Measurements from ENCODE around the gene ITGB7. TPM values are rescaled to one million over a fixed set of nuclear protein-coding genes. Genes with fewer than 3 reads are reported as not detected.

ITGB7 gene, protein sequence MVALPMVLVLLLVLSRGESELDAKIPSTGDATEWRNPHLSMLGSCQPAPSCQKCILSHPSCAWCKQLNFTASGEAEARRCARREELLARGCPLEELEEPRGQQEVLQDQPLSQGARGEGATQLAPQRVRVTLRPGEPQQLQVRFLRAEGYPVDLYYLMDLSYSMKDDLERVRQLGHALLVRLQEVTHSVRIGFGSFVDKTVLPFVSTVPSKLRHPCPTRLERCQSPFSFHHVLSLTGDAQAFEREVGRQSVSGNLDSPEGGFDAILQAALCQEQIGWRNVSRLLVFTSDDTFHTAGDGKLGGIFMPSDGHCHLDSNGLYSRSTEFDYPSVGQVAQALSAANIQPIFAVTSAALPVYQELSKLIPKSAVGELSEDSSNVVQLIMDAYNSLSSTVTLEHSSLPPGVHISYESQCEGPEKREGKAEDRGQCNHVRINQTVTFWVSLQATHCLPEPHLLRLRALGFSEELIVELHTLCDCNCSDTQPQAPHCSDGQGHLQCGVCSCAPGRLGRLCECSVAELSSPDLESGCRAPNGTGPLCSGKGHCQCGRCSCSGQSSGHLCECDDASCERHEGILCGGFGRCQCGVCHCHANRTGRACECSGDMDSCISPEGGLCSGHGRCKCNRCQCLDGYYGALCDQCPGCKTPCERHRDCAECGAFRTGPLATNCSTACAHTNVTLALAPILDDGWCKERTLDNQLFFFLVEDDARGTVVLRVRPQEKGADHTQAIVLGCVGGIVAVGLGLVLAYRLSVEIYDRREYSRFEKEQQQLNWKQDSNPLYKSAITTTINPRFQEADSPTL
- total RNA-seq = 1 to 10 TPM; 3.2 to 5.8 TPM
- 1 to 10 TPM; 1.4 to 4.9 TPM for polyA plus RNA-seq
- long read RNA-seq, donor 1, partial matches to known transcripts = 2 of 7 reads
- long read RNA-seq, donor 1, other reads (novel, unspliced or antisense) = 1 of 7 reads
- long read RNA-seq, donor 2, partial matches to known transcripts = 1 of 2 reads
- long read RNA-seq, donor 2, other reads (novel, unspliced or antisense) = 0 of 2 reads

DNA sequence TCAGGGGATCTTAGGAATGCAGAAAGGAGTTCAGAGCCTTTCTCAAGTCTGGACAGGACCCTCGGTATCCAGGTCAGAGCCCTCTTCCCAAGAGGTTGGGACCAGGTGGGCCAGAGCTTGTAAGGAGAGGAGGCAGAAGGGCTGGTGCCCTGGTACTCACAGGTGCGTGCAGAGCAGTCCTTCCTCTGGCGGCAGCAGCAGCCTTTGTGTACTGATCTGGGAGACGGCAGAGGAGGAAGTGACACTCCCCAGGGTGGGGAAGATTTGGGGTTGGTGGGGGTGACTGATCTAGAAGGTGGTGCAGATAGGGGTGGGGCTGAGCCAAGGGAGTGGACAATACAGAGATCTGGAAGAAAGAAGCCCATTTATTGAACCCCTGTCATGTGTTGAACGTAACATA lies at the start of gene ITGB7:
ITGB7 (minus strand) TSS at position 210 of the 400 bp plus-strand sequence. CDS start 6,808 bp downstream, outside the sequence.
- intact Hi-C loops (cut with DNase I) = no loop called here
- no peak for ATAC-seq (ENCODE audit: low FRiP score)
- no peaks in the 10 kb centered on the region for H3K9me3 ChIP-seq (ENCODE audit: control insufficient read depth, low read length)
- WGBS, 2 donors = 63 to 64% methylated on average over 5 of the region's 5 CpGs
- no peaks in the 10 kb centered on the region for H3K4me1 ChIP-seq (ENCODE audit: control insufficient read depth in 1 of 2, insufficient read depth in 2 of 2, low read length in 2 of 2)
- peak; percentile 49 to 51 for DNase-seq
- no peaks in the 10 kb centered on the region for H3K27me3 ChIP-seq (ENCODE audit: control insufficient read depth in 1 of 2, insufficient read depth in 2 of 2, low read length in 1 of 2)
- no peak within 1 kb of the TSS for H3K27ac ChIP-seq (ENCODE audit: low read depth in 1 of 2, low read length in 2 of 2)
- peaks cover 0 to 3% of the 10 kb centered on the region in 2 donors for H3K36me3 ChIP-seq (ENCODE audit: control insufficient read depth in 1 of 2, insufficient read depth in 2 of 2, low read length in 1 of 2)
- H3K4me3 ChIP-seq (ENCODE audit: low read length in 2 of 2) = no peak within 1 kb of the TSS

DNA sequence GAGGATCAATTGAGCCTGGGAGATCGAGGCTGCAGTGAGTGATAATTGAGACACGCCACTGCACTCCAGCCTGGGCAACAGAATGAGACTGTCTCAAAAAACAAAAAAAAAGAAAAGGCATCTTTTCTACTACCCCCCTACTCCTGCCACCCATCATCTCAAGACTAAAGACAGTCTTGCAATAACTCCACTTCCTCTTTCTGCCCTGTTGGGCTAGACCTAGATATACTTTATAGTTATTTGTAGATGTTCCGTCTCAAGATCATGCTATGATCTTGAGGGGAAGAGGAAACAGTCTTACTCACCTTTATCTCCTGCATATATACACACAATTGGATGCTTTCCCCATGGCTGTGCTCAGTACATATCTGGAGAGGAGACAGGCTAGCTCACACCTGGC lies 48.9 kb upstream of the ITGB7 start:
- H3K4me1 ChIP-seq (ENCODE audit: control insufficient read depth in 1 of 2, insufficient read depth in 2 of 2, low read length in 2 of 2) = no peaks in the 10 kb centered on the region
- H3K27ac ChIP-seq (ENCODE audit: low read depth in 1 of 2, low read length in 2 of 2) = no peak overlapping the region
- no peaks in the 10 kb centered on the region for H3K9me3 ChIP-seq (ENCODE audit: control insufficient read depth, low read length)
- WGBS, 2 donors = 87 to 93% methylated on average over 3 of the region's 3 CpGs
- intact Hi-C loops (cut with DNase I) = no loop called here
- H3K36me3 ChIP-seq (ENCODE audit: control insufficient read depth in 1 of 2, insufficient read depth in 2 of 2, low read length in 1 of 2) = no peaks in the 10 kb centered on the region
- no peak for ATAC-seq (ENCODE audit: low FRiP score)
- no peak for DNase-seq
- H3K4me3 ChIP-seq (ENCODE audit: low read length in 2 of 2) = no peak overlapping the region
- H3K27me3 ChIP-seq (ENCODE audit: control insufficient read depth in 1 of 2, insufficient read depth in 2 of 2, low read length in 1 of 2) = no peaks in the 10 kb centered on the region

DNA sequence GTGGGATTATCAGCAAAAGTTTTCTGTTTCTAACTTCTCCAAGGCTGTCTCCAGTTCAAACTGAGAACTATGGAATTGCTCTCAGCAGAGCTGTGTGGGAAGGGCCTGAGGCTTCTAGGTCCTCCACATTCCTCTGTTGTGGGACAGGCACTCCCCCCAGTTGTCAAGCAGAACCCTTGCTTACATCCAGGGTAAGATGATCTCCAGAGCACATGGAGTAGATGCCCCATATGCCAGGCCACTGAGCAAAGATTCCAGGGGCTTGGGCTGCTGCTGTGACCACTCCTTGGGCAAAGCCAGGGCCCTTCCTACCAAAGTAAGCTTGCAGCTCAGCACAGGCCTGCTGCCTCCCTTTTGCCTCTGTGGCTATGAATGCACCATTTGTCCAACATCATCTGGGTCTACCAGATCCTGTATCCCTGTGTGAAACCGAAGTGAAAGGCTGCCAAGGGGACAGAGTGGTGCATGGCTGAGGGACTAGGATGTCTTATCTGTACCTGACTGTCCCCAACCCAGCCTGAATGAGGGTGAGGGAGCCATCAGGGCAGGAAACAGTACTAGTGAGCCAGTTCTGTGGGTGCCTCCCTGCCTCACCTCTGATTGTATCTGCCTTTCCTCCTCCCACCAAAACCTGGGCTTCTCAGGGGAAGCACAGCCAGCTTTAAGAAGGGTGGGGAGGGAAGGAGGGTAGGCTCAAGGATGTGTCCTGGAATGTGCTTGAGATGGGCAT lies 47.9 kb upstream of the ITGB7 start:
- intact Hi-C loops (cut with DNase I) = loop anchor here in 1 of 2 donors (5.0 kb wide), 1 partner anchor 32 kb away; no protein-coding TSS in a partner anchor
- Histone ChIP-seq H3K27me3 (ENCODE audit: control insufficient read depth in 1 of 2, insufficient read depth in 2 of 2, low read length in 1 of 2) (no peaks in the 10 kb centered on the region), H3K27ac (ENCODE audit: low read depth in 1 of 2, low read length in 2 of 2) (no peak overlapping the region), H3K4me3 (ENCODE audit: low read length in 2 of 2) (no peak overlapping the region), H3K9me3 (ENCODE audit: control insufficient read depth, low read length) (no peaks in the 10 kb centered on the region), H3K36me3 (ENCODE audit: control insufficient read depth in 1 of 2, insufficient read depth in 2 of 2, low read length in 1 of 2) (no peaks in the 10 kb centered on the region), H3K4me1 (ENCODE audit: control insufficient read depth in 1 of 2, insufficient read depth in 2 of 2, low read length in 2 of 2) (no peaks in the 10 kb centered on the region)
- ATAC-seq (ENCODE audit: low FRiP score) (no peak), DNase-seq (no peak)
- 80% methylated on average over 1 of the region's 1 CpG for WGBS, 2 donors

DNA sequence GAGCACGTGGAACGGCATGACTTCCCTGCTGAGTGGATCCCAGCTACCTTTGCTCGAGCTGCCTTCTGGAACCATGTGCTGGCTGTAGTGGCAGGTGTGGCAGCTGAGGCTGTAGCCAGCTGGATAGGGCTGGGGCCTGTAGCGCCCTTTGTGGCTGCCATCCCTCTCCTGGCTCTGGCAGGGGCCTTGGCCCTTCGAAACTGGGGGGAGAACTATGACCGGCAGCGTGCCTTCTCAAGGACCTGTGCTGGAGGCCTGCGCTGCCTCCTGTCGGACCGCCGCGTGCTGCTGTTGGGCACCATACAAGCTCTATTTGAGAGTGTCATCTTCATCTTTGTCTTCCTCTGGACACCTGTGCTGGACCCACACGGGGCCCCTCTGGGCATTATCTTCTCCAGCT lies 46.2 kb upstream of the ITGB7 start:
- H3K4me3 ChIP-seq (ENCODE audit: low read length in 2 of 2) = no peak overlapping the region
- no peak overlapping the region for H3K27ac ChIP-seq (ENCODE audit: low read depth in 1 of 2, low read length in 2 of 2)
- 91% methylated on average over 9 to 13 of the region's 13 CpGs for WGBS, 2 donors
- intact Hi-C loops (cut with DNase I) = loop anchor here (2.0 to 5.0 kb wide), 2 partner anchors 34 to 40 kb away; no protein-coding TSS in a partner anchor
- no peak for DNase-seq
- H3K9me3 ChIP-seq (ENCODE audit: control insufficient read depth, low read length) = no peaks in the 10 kb centered on the region
- ATAC-seq (ENCODE audit: low FRiP score) = no peak
- H3K4me1 ChIP-seq (ENCODE audit: control insufficient read depth in 1 of 2, insufficient read depth in 2 of 2, low read length in 2 of 2) = no peaks in the 10 kb centered on the region
- H3K27me3 ChIP-seq (ENCODE audit: control insufficient read depth in 1 of 2, insufficient read depth in 2 of 2, low read length in 1 of 2) = no peaks in the 10 kb centered on the region
- no peaks in the 10 kb centered on the region for H3K36me3 ChIP-seq (ENCODE audit: control insufficient read depth in 1 of 2, insufficient read depth in 2 of 2, low read length in 1 of 2)

DNA sequence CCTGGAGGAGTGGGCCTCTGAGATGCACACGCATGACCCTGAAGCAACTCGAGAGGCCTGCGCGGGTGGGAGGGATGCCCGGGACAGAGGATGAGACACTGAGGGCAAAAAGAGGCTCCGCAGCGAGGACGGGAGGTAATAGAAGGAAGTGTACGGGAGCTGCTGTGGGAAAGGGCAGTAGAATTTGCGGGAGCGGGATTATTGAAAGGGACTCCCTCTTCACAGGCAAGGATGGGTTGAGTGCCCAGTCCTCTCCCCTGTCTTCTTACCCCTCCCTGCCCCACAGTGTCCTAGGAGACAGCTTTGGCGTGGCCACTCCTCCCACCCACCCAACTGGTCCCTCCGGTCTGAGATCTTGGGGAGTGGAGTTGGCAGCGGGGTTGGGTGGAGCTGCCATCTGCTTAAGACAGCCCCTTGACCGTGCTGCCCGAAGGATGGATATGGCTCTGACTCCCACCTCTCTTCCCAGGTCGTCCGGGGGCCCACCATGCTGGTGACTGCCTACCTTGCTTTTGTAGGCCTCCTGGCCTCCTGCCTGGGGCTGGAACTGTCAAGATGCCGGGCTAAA lies 45.4 kb upstream of the ITGB7 start:
- H3K36me3 ChIP-seq (ENCODE audit: control insufficient read depth in 1 of 2, insufficient read depth in 2 of 2, low read length in 1 of 2) = no peaks in the 10 kb centered on the region
- DNase-seq (no peak), ATAC-seq (ENCODE audit: low FRiP score) (peak; percentile 1)
- no peaks in the 10 kb centered on the region for H3K4me1 ChIP-seq (ENCODE audit: control insufficient read depth in 1 of 2, insufficient read depth in 2 of 2, low read length in 2 of 2)
- H3K9me3 ChIP-seq (ENCODE audit: control insufficient read depth, low read length) = no peaks in the 10 kb centered on the region
- peak overlapping the region; percentile 64 to 98 for H3K4me3 ChIP-seq (ENCODE audit: low read length in 2 of 2)
- WGBS, 2 donors = 4 to 6% methylated on average over 19 of the region's 19 CpGs
- peak overlapping the region in 1 of 2 donors; percentile 73 for H3K27ac ChIP-seq (ENCODE audit: low read depth in 1 of 2, low read length in 2 of 2)
- H3K27me3 ChIP-seq (ENCODE audit: control insufficient read depth in 1 of 2, insufficient read depth in 2 of 2, low read length in 1 of 2) = no peaks in the 10 kb centered on the region
- intact Hi-C loops (cut with DNase I) = loop anchor here (2.0 to 5.0 kb wide), 2 partner anchors 35 to 40 kb away; no protein-coding TSS in a partner anchor

DNA sequence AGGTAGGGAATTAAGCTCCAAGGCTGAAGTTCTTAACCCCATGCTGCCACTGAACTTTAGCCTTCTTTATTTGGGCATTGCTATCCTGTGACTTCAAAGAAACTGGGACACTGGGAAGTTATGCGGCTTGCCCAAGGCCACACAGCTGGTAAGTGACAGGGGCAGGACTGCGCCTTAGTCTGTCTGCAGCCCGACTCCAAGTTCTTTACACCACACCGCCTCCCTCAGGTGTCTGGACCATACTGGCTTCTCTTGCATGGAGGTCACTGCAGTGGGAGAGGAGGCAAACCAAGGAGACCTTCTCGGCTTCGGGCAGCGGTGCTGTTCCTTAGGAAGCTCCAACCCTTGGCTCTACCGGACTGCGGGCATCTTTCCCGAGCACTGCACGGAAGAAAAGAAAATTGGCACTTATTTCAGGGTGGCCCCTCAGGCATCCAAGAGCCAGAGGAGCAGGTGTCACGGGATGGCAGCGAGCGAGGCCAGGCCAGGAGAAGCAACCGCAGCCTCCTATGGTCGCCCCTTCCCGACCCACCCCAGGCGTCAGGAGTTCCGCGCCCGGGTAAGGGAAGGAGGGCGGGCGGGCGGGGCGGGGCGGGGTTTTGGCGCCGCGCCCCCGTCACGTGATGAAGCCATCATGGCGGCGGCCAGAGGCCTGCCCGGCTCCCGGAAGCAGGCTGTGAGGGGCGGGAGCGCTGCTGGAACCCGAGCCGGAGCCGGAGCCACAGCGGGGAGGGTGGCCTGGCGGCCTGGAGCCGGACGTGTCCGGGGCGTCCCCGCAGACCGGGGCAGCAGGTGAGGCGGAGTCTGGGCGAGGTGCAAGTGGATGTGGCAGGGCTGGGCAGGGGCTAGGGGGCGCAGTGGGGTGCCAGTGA lies 44.7 kb upstream of the ITGB7 start:
- ATAC-seq (ENCODE audit: low FRiP score) (peak; percentile 95), DNase-seq (peak; percentile 82 to 92)
- H3K9me3 ChIP-seq (ENCODE audit: control insufficient read depth, low read length) = no peaks in the 10 kb centered on the region
- no peaks in the 10 kb centered on the region for H3K36me3 ChIP-seq (ENCODE audit: control insufficient read depth in 1 of 2, insufficient read depth in 2 of 2, low read length in 1 of 2)
- WGBS, 2 donors = 0 to 1% methylated on average over 36 to 51 of the region's 51 CpGs
- no peaks in the 10 kb centered on the region for H3K4me1 ChIP-seq (ENCODE audit: control insufficient read depth in 1 of 2, insufficient read depth in 2 of 2, low read length in 2 of 2)
- peak overlapping the region; percentile 64 to 98 for H3K4me3 ChIP-seq (ENCODE audit: low read length in 2 of 2)
- H3K27ac ChIP-seq (ENCODE audit: low read depth in 1 of 2, low read length in 2 of 2) = peak overlapping the region in 1 of 2 donors; percentile 82
- intact Hi-C loops (cut with DNase I) = loop anchor here (2.0 to 5.0 kb wide), 3 partner anchors 19 to 39 kb away; partner anchors contain the start of gene RARG (in 1 of the 2)
- H3K27me3 ChIP-seq (ENCODE audit: control insufficient read depth in 1 of 2, insufficient read depth in 2 of 2, low read length in 1 of 2) = no peaks in the 10 kb centered on the region

DNA sequence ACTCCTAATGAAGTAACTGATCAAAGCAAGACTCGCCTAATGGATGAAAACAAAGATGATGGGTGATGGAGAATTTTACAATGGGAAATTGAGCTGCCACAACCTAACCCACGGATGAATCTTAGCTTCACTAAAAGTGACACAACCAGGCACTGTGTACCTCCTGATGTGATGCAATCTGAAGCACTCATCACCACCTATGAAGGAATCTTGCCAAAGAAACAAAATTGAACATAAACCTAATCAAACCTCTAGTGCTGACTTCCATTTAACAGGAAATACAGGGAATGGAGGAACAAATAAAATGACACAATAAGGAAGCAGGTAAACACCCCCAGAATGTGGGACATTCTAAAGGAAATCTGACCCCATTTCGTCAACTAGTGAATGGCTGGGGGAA lies 38.2 kb upstream of the ITGB7 start:
- H3K27ac ChIP-seq (ENCODE audit: low read depth in 1 of 2, low read length in 2 of 2) = no peak overlapping the region
- 87 to 88% methylated on average over 3 of the region's 3 CpGs for WGBS, 2 donors
- intact Hi-C loops (cut with DNase I) = no loop called here

More for the DNA sequence above, 38.2 kb upstream of the ITGB7 start:
- H3K36me3 ChIP-seq (ENCODE audit: control insufficient read depth in 1 of 2, insufficient read depth in 2 of 2, low read length in 1 of 2) = no peaks in the 10 kb centered on the region
- no peak for ATAC-seq (ENCODE audit: low FRiP score)
- H3K27me3 ChIP-seq (ENCODE audit: control insufficient read depth in 1 of 2, insufficient read depth in 2 of 2, low read length in 1 of 2) = no peaks in the 10 kb centered on the region
- H3K4me1 ChIP-seq (ENCODE audit: control insufficient read depth in 1 of 2, insufficient read depth in 2 of 2, low read length in 2 of 2) = no peaks in the 10 kb centered on the region
- no peaks in the 10 kb centered on the region for H3K9me3 ChIP-seq (ENCODE audit: control insufficient read depth, low read length)
- H3K4me3 ChIP-seq (ENCODE audit: low read length in 2 of 2) = no peak overlapping the region
- DNase-seq = no peak
